HCT116 (cell line): ENCODE data around the gene LUC7L. TPM values are rescaled to one million over a fixed set of nuclear protein-coding genes. Genes with fewer than 3 reads are reported as not detected.

Source experiments
- ATAC-seq: fragments of 200-7000 bp; cut with Tn5 transposase; 2 replicates; pipeline ENCODE4 v1.9.1; 2020; ENCODE audit warnings: mild to moderate bottlenecking, moderate library complexity
- BruUV-seq: library from RNA; stranded (reverse); fragments of 400-500 nt; replicated peaks from 2 replicates; lab custom pipeline; 2021; lab: Mats Ljungman, UMichigan
- CTCF ChIA-PET: fragments of 300-600 bp; sonication (Branson Sonifier 250); formaldehyde crosslinking; loops from one replicate; lab custom pipeline; 2021; ENCODE audit warnings: antibody characterized with exemption; lab: Charles Lee
- POLR2A ChIA-PET: fragments of 300-600, 350-600 bp; sonication (Branson Sonifier 250); formaldehyde crosslinking; loops from one replicate; lab custom pipeline; 2021; ENCODE audit warnings: antibody characterized with exemption; lab: Charles Lee
- RAD21 ChIA-PET, 2 experiments: fragments of 300-600 bp; sonication (Branson Sonifier 250); formaldehyde crosslinking; loops; one replicate each; lab custom pipeline; 2023; ENCODE audit warnings: low total read pairs in 2 of 2; ENCODE audit not compliant: uncharacterized antibody in 2 of 2, unreplicated experiment in 2 of 2, low non-redundant PET in 1 of 2; lab: Charles Lee
- DNase-seq: peaks from one replicate; pipeline ENCODE4 v3.0.0-alpha.2; 2010; ENCODE audit warnings: low read depth, low spot score
- H2AFZ ChIP-seq: fragments of 200-600 bp; shearing (Covaris generic), sonication (generic); 2 replicates; pipeline ENCODE4 v1.6.1; 2017; ENCODE audit warnings: low read depth, mixed run types, mixed read lengths, antibody characterized with exemption, low read length; ENCODE audit not compliant: poor library complexity, severe bottlenecking
- H3K27ac ChIP-seq: 2 replicates; pipeline ENCODE4 v1.5.1; 2012; ENCODE audit warnings: low read depth, low read length
- H3K27me3 ChIP-seq: fragments of 200-600 bp; sonication (generic); 2 replicates; pipeline ENCODE4 v1.6.1; 2016; ENCODE audit warnings: mixed run types, low read length, mixed read lengths; ENCODE audit not compliant: insufficient read depth
- H3K36me3 ChIP-seq, 2 experiments: fragments of 200-500 bp in 1 of 2; fragments of 200-600 bp in 1 of 2; sonication (Bioruptor generic) in 1 of 2; sonication (generic) in 1 of 2; 2 replicates each; pipeline versions ENCODE4 v1.5.1 to v1.6.1; 2014 to 2016; ENCODE audit warnings: low read length in 2 of 2, inconsistent platforms in 1 of 2, mixed read lengths in 1 of 2, mixed run types in 1 of 2; ENCODE audit not compliant: insufficient read depth in 2 of 2, control insufficient read depth in 1 of 2
- H3K4me1 ChIP-seq, 2 experiments: fragments of 200-600 bp in 1 of 2; sonication (generic) in 1 of 2; 2 replicates each; pipeline versions ENCODE4 v1.5.1 to v1.6.1; 2012 to 2017; ENCODE audit warnings: low read length in 2 of 2, inconsistent platforms in 1 of 2, mild to moderate bottlenecking in 1 of 2, mixed read lengths in 1 of 2, mixed run types in 1 of 2, moderate library complexity in 1 of 2; ENCODE audit not compliant: insufficient read depth in 2 of 2, control insufficient read depth in 1 of 2
- H3K4me2 ChIP-seq: fragments of 200-600 bp; sonication (generic); 2 replicates; pipeline ENCODE4 v1.6.1; 2017; ENCODE audit warnings: mixed run types, low read length, mixed read lengths
- H3K4me3 ChIP-seq, 2 experiments: fragments of 200-600 bp in 1 of 2; sonication (generic) in 1 of 2; replicated peaks in 1 of 2; 2 replicates each; pipeline ENCODE4 v1.5.1; 2011 to 2016; ENCODE audit warnings: low read length in 2 of 2, control low read depth in 1 of 2, low read depth in 1 of 2, mild to moderate bottlenecking in 1 of 2, mixed read lengths in 1 of 2, mixed run types in 1 of 2
- H3K79me2 ChIP-seq: fragments of 200-600 bp; sonication (generic); 2 replicates; pipeline ENCODE4 v1.6.1; 2017; ENCODE audit warnings: mild to moderate bottlenecking, mixed run types, low read length, moderate library complexity, mixed read lengths; ENCODE audit not compliant: insufficient read depth
- H3K9ac ChIP-seq: fragments of 200-600 bp; sonication (generic); 2 replicates; pipeline ENCODE4 v1.6.1; 2016; ENCODE audit warnings: low read length, mixed read lengths
- H3K9me2 ChIP-seq: fragments of 200-600 bp; sonication (generic), shearing (Covaris generic); 2 replicates; pipeline ENCODE4 v1.6.1; 2017; ENCODE audit warnings: mixed run types, mild to moderate bottlenecking, moderate library complexity; ENCODE audit not compliant: insufficient read depth
- H3K9me3 ChIP-seq, 2 experiments: fragments of 200-500 bp in 1 of 2; fragments of 200-600 bp in 1 of 2; sonication (Bioruptor generic) in 1 of 2; sonication (generic) in 1 of 2; 2 replicates each; pipeline ENCODE4 v1.6.1; 2014 to 2017; ENCODE audit warnings: low read length in 2 of 2, mixed read lengths in 2 of 2, inconsistent platforms in 1 of 2, low read depth in 1 of 2, mild to moderate bottlenecking in 1 of 2, mixed run types in 1 of 2, moderate library complexity in 1 of 2; ENCODE audit not compliant: control insufficient read depth in 1 of 2, insufficient read depth in 1 of 2
- H4K20me1 ChIP-seq: fragments of 200-600 bp; sonication (generic), shearing (Covaris generic); 2 replicates; pipeline ENCODE4 v1.6.1; 2017; ENCODE audit warnings: mixed run types, mild to moderate bottlenecking, moderate library complexity; ENCODE audit not compliant: insufficient read depth
- CBX3 ChIP-seq: IDR thresholded peaks from 2 replicates; pipeline ENCODE4 v1.6.1; 2012; ENCODE audit warnings: low read depth
- EGR1 ChIP-seq: IDR thresholded peaks from 2 replicates; pipeline ENCODE4 v1.6.1; 2012; ENCODE audit warnings: low read depth
- ELF1 ChIP-seq: IDR thresholded peaks from 2 replicates; pipeline ENCODE4 v1.6.1; 2012; ENCODE audit warnings: low read depth, borderline replicate concordance
- EZH2 ChIP-seq: fragments of 200-600 bp; sonication (generic); IDR thresholded peaks from 2 replicates; pipeline ENCODE4 v1.6.1; 2017; ENCODE audit warnings: antibody characterized with exemption, mixed run types
- EZH2phosphoT487 ChIP-seq: fragments of 200-600 bp; IDR thresholded peaks from 2 replicates; pipeline ENCODE4 v1.6.1; 2018; ENCODE audit warnings: antibody characterized with exemption, borderline replicate concordance
- FOSL1 ChIP-seq: IDR thresholded peaks from 2 replicates; pipeline ENCODE4 v1.6.1; 2012; ENCODE audit warnings: low read depth
- POLR2AphosphoS5 ChIP-seq: IDR thresholded peaks from 2 replicates; pipeline ENCODE4 v1.6.1; 2011; ENCODE audit warnings: mild to moderate bottlenecking, low read depth, low read length, moderate library complexity
- SIN3A ChIP-seq: IDR thresholded peaks from 2 replicates; pipeline ENCODE4 v1.6.1; 2012; ENCODE audit warnings: low read depth
- SP1 ChIP-seq: IDR thresholded peaks from 2 replicates; pipeline ENCODE4 v1.6.1; 2012; ENCODE audit warnings: low read depth
- SRF ChIP-seq: IDR thresholded peaks from 2 replicates; pipeline ENCODE4 v1.6.1; 2012; ENCODE audit warnings: low read depth
- YY1 ChIP-seq: IDR thresholded peaks from 2 replicates; pipeline ENCODE4 v1.6.1; 2011; ENCODE audit warnings: low read length, low read depth, moderate library complexity, mild to moderate bottlenecking; ENCODE audit not compliant: insufficient replicate concordance; ENCODE audit errors: extremely low read depth
- ZNF274 ChIP-seq: fragments of 200-500 bp; sonication (Bioruptor generic); IDR thresholded peaks from 2 replicates; pipeline ENCODE4 v1.6.1; 2014; ENCODE audit warnings: mild to moderate bottlenecking, low read depth, low read length, inconsistent platforms
- intact Hi-C: fragments of 100-400 bp; cut with micrococcal nuclease; formaldehyde crosslinking; loops from 2 replicates; pipeline ENCODE4 v1.10.0; 2022
- total RNA-seq: library from RNA; stranded (reverse); gene quantifications from one replicate; pipeline ENCODE4 v1.2.1, GENCODE V29; 2021; ENCODE audit not compliant: unreplicated experiment
- TF ChIP-seq, protein P1 (sequence below): IDR thresholded peaks from 2 replicates; pipeline ENCODE4 v1.6.1; 2012

The LUC7L gene
- total RNA-seq, 1 experiment from 2014 or later, result 50.5 TPM

- no peak overlapping the region for H3K4me3 ChIP-seq
- no peaks in the 10 kb centered on the region for H3K4me1 ChIP-seq
- H2AFZ ChIP-seq, result no peak overlapping the region
- H3K27me3 ChIP-seq, result no peaks in the 10 kb centered on the region
- no peaks in the 10 kb centered on the region for H3K79me2 ChIP-seq
- H4K20me1 ChIP-seq, result no peaks in the 10 kb centered on the region
- POLR2A ChIA-PET, result no interaction called here
- TF ChIP-seq, protein P1, sequence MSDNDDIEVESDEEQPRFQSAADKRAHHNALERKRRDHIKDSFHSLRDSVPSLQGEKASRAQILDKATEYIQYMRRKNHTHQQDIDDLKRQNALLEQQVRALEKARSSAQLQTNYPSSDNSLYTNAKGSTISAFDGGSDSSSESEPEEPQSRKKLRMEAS, result no peak
- TF ChIP-seq ZNF274, result no peak
- no peak for TF ChIP-seq CBX3
- TF ChIP-seq EZH2, result no peak
- TF ChIP-seq SP1, result no peak
- TF ChIP-seq EGR1, result no peak
- TF ChIP-seq SRF, result no peak
- TF ChIP-seq EZH2phosphoT487, result no peak
- no peak for TF ChIP-seq POLR2AphosphoS5
- TF ChIP-seq YY1, result no peak
- TF ChIP-seq FOSL1, result no peak
- TF ChIP-seq SIN3A, result no peak
- TF ChIP-seq ELF1, result no peak
- H3K9me3 ChIP-seq, result no peaks in the 10 kb centered on the region
- H3K36me3 ChIP-seq, result no peaks in the 10 kb centered on the region
- H3K27ac ChIP-seq, result no peak overlapping the region
- RAD21 ChIA-PET, result no interaction called here
- no TSS peak for BruUV-seq
- no peak for DNase-seq
- H3K9me2 ChIP-seq, result no peaks in the 10 kb centered on the region
- H3K9ac ChIP-seq, result no peak overlapping the region
- intact Hi-C loops, result no loop called here
- CTCF ChIA-PET, result no interaction called here
- ATAC-seq, result peak; percentile 90
- H3K4me2 ChIP-seq, result no peak overlapping the region
These were observed 44.5 kb upstream of the LUC7L start for GRCh38 chr16:273547-274421.
